Upper lobe of right lung (tissue), 1 donor: ENCODE results near the gene BRCA1. TPM values are rescaled to one million over a fixed set of nuclear protein-coding genes. Genes with fewer than 3 reads are reported as not detected.

ENCODE experiments used
- ATAC-seq: fragments of 200-7000 bp; cut with Tn5 transposase; one replicate; pipeline ENCODE4 v1.9.1; 2020; ENCODE audit warnings: mild to moderate bottlenecking, moderate library complexity
- DNase-seq: peaks from one replicate; pipeline ENCODE4 v3.0.0-alpha.2; 2020
- H3K27ac ChIP-seq: fragments of 200-600 bp; one replicate; pipeline ENCODE4 v1.8.0; 2022
- H3K27me3 ChIP-seq: fragments of 200-600 bp; one replicate; pipeline ENCODE4 v1.8.0; 2022; ENCODE audit warnings: mild to moderate bottlenecking
- H3K36me3 ChIP-seq: fragments of 200-600 bp; one replicate; pipeline ENCODE4 v1.8.0; 2022
- H3K4me1 ChIP-seq: fragments of 200-600 bp; one replicate; pipeline ENCODE4 v1.8.0; 2022
- H3K4me3 ChIP-seq: fragments of 200-600 bp; one replicate; pipeline ENCODE4 v1.8.0; 2022; ENCODE audit warnings: mild to moderate bottlenecking
- H3K9me3 ChIP-seq: fragments of 200-600 bp; one replicate; pipeline ENCODE4 v1.8.0; 2022
- CTCF ChIP-seq: fragments of 200-600 bp; IDR thresholded peaks from one replicate; pipeline ENCODE4 v1.8.0; 2022; ENCODE audit warnings: antibody characterized with exemption
- intact Hi-C: fragments of 100-400 bp; cut with DNase I; formaldehyde crosslinking; loops from one replicate; pipeline ENCODE4 v1.11.0; 2022
- total RNA-seq: library from RNA; stranded (reverse); fragmentation: NEBNext Ultra II Directional; extraction: Animal tissue kit (Norgen Biotek cat#: 25700); gene quantifications from one replicate; pipeline ENCODE4 v1.2.1, GENCODE V29; 2021
- donor health status: DM: no; HTN: yes; CAD: no; lungs with severe emphysema.

BRCA1 gene
- total RNA-seq, 1 donor from 2014 or later, result 4.0 TPM

DNA sequence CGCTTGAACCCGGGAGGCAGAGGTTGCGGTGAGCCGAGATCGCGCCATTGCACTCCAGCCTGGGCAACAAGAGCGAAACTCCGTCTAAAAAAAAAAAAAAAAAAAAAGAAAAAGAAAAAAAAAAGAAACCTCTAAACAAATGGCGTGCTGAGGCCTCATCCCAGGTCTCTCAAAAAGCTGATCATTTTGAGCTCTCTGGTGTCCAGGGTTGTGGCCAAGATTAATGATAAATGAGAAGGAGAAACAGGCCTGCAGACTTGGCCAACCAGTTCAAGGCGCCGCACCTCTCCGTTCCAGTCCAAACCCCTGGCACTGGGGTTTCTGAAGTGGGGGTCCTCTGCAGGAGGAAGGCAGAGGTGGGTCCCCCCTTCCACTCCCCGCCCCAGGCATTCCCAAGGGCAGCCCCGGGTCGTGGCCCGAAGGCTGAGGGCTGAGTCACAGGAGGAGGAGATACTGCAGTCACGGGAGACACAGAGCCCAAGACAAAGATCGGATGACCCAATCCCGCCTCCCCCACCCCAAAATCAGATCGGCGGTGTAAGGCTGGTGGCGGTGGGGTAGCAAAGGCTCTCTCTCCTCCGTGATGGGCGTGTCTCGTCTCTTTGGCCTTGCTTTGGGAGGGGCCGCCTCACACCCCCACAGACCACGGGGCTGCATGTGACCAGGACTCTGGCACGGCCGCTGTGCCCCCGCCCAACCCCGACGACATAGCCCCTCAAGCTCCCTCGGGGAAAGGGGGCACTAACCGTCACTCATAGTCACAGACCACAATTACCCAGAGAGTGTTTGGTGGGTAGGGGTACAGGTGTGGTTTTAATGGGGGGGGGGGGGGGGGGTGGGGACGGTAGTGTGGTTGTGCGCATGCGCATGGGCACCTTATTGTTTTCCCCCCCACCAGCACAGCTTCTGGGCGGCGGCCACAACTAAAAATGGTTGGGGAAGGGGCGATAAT lies 104.1 kb downstream of the BRCA1 start:
- no peaks in the 10 kb centered on the region for H3K27me3 ChIP-seq
- no peak for TF ChIP-seq CTCF
- peak overlapping the region; percentile 100 for H3K4me3 ChIP-seq
- peak; percentile 65 for ATAC-seq
- H3K4me1 ChIP-seq, result peaks cover 41% of the 10 kb centered on the region
- H3K9me3 ChIP-seq, result no peaks in the 10 kb centered on the region
- intact Hi-C loops, result no loop called here
- peak; percentile 91 for DNase-seq
- peaks cover 22% of the 10 kb centered on the region for H3K36me3 ChIP-seq
- peak overlapping the region; percentile 88 for H3K27ac ChIP-seq

DNA sequence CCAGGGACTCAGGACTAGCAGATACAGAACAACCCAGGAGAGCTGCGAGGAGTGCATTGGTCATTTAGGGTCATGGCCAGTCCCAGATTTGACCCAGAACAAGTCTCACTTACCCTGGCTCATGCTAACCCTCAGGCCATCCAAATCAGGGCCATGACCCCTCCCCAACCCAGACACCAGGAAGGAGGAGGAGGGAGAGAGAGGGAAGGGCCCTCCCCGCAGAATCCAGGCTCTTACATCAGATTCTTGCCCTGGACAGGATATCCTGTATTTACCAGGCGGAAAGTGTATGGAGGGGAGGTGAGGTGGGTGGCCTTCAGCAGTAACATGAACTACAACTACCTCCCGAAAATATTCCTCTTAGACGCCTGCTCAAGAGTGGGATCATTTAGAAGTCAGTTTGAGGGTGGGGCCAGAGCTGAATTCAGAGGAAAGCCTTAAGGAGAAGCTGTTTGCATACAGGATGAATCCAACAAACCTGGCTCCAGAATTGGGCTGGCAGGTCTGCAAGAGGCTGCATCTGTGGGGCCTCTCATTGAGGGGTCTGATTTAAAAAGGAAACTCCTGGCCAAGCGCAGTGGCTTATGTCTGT lies 105.0 kb downstream of the BRCA1 start:
- Histone ChIP-seq H3K9me3 (no peaks in the 10 kb centered on the region), H3K36me3 (peaks cover 31% of the 10 kb centered on the region), H3K4me3 (peak overlapping the region; percentile 100), H3K4me1 (peaks cover 46% of the 10 kb centered on the region), H3K27ac (peak overlapping the region; percentile 88), H3K27me3 (no peaks in the 10 kb centered on the region)
- intact Hi-C loops, result no loop called here
- no peak for DNase-seq
- ATAC-seq, result peak; percentile 0
- no peak for TF ChIP-seq CTCF

GRCh38 chr17:43019418-43019817 lies 105.7 kb downstream of the BRCA1 start:
- Histone ChIP-seq H3K4me3 (no peak overlapping the region), H3K27me3 (no peaks in the 10 kb centered on the region), H3K9me3 (no peaks in the 10 kb centered on the region), H3K36me3 (peaks cover 38% of the 10 kb centered on the region), H3K4me1 (peaks cover 53% of the 10 kb centered on the region), H3K27ac (peak overlapping the region; percentile 88)
- DNase-seq, result no peak
- no peak for TF ChIP-seq CTCF
- intact Hi-C loops, result no loop called here
- ATAC-seq, result no peak

DNA sequence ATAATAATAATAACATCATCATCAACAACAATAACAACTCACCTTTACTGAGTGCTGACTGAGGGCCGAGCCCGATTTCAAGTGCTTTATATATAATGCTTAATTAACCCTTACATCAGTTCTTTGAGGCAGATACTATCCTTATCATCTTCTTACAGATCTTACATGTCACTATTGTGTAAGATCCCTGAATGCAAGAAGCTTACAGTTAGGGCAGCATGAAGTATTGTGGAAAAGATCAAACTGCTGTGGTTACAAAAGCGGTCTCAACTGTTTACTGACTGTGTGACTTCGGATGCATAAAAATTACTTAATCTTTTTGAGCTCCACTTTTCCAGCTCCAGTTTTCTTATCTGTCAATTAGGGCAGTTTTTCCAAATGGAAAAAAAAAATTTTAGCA lies 106.2 kb downstream of the BRCA1 start:
- H3K4me1 ChIP-seq, result peaks cover 53% of the 10 kb centered on the region
- ATAC-seq (no peak), DNase-seq (no peak)
- no peaks in the 10 kb centered on the region for H3K27me3 ChIP-seq
- no peaks in the 10 kb centered on the region for H3K9me3 ChIP-seq
- no peak for TF ChIP-seq CTCF
- intact Hi-C loops, result no loop called here
- H3K27ac ChIP-seq, result peak overlapping the region; percentile 88
- H3K36me3 ChIP-seq, result peaks cover 43% of the 10 kb centered on the region
- H3K4me3 ChIP-seq, result no peak overlapping the region

DNA sequence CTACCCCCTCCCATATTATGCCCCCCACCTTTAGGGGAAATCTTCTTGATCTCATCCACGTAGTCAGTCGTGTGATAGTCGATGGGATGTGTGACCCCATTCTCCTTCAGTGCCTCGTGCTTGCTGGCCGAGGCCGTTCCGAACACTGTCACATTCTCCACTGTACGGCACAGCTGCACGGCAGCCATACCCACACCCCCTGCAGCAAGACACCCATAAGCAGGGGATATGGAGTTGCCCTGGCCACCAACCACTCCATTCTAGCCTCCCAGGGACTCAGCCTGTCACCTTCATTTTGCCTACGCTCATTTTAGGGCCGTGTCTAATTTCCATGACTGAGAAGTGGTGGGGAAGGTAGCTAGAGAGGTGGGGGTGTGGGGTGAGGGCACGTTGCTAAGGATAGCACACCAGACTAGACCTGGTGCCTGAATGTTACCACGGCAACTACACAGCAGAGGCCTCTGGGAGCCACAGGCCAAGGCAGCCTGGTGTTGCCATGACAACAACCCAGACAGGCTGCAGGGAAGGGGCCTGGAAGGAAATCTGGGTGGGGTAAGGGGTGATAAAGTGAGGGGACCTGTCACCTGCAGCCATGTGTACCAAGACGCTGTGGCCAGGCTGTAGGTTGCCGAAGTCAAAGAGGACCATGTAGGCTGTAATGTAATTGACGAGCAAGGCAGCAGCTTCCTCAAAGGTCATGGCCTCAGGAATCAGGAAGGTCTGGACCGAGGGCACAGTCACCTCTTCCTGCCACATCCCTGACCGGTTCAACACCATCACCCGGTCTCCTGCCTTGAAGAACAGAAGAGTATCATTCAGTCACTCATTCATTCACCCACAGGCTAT lies 106.9 kb downstream of the BRCA1 start:
- intact Hi-C loops, result no loop called here
- H3K27me3 ChIP-seq, result no peaks in the 10 kb centered on the region
- H3K4me3 ChIP-seq, result no peak overlapping the region
- H3K27ac ChIP-seq, result no peak overlapping the region
- ATAC-seq (no peak), DNase-seq (no peak)
- H3K36me3 ChIP-seq, result peaks cover 50% of the 10 kb centered on the region
- no peak for TF ChIP-seq CTCF
- peaks cover 52% of the 10 kb centered on the region for H3K4me1 ChIP-seq
- no peaks in the 10 kb centered on the region for H3K9me3 ChIP-seq
